GM12878 (cell line): ENCODE results near the gene TSPAN11. TPM values are rescaled to one million over a fixed set of nuclear protein-coding genes. Genes with fewer than 3 reads are reported as not detected.

Source experiments
- ATAC-seq: fragments of 200-7000 bp; cut with Tn5 transposase; 3 replicates; pipeline ENCODE4 v1.9.1; 2020; ENCODE audit warnings: mild to moderate bottlenecking, moderate library complexity
- BruUV-seq: library from RNA; stranded (reverse); fragments of 400-500 nt; replicated peaks from 2 replicates; lab custom pipeline; 2021; lab: Mats Ljungman, UMichigan
- CTCF ChIA-PET: fragments of 300-600 bp; sonication (Branson Sonifier 250); formaldehyde crosslinking; extraction: SDS; loops from one replicate; lab custom pipeline; 2021; ENCODE audit warnings: inconsistent platforms; lab: Yijun Ruan, JAX
- POLR2A ChIA-PET: fragments of 350-600 bp; formaldehyde crosslinking; extraction: SDS; loops from one replicate; lab custom pipeline; 2021; ENCODE audit warnings: inconsistent platforms; lab: Charles Lee
- RAD21 ChIA-PET: fragments of 300-600 bp; sonication (Branson Sonifier 250); formaldehyde crosslinking; loops from one replicate; lab custom pipeline; 2023; ENCODE audit warnings: antibody characterized with exemption; ENCODE audit not compliant: unreplicated experiment; lab: Charles Lee
- SMC1A ChIA-PET: fragments of 300-600 bp; sonication (Branson Sonifier 250); formaldehyde crosslinking; loops from one replicate; lab custom pipeline; 2023; ENCODE audit not compliant: unreplicated experiment, uncharacterized antibody; lab: Charles Lee
- DNase-seq: peaks from one replicate; pipeline ENCODE4 v3.0.0-alpha.2; 2011; ENCODE audit warnings: low read depth, low spot score
- FAIRE-seq: peaks from 3 replicates; lab custom pipeline; 2011; peaks lifted over from hg19 to GRCh38; lab: Jason Lieb, UNC
- H2AFZ ChIP-seq: 2 replicates; pipeline ENCODE4 v1.6.0; 2011; ENCODE audit warnings: low read depth, low read length, control low read depth; ENCODE audit not compliant: control insufficient read depth
- H3K27ac ChIP-seq: 2 replicates; pipeline ENCODE4 v1.5.1; 2011; ENCODE audit warnings: control low read depth; ENCODE audit not compliant: control insufficient read depth, insufficient read depth
- H3K27me3 ChIP-seq, 2 experiments: replicated peaks in 1 of 2; 2 replicates each; pipeline versions ENCODE4 v1.6.0 to v1.6.1; 2011; ENCODE audit warnings: low read length in 1 of 2; ENCODE audit not compliant: control insufficient read depth in 2 of 2, insufficient read depth in 2 of 2
- H3K36me3 ChIP-seq, 2 experiments: 2 replicates each; pipeline ENCODE4 v1.5.1; 2011; ENCODE audit warnings: low read length in 1 of 2; ENCODE audit not compliant: control insufficient read depth in 2 of 2, insufficient read depth in 2 of 2
- H3K4me1 ChIP-seq: 2 replicates; pipeline ENCODE4 v1.6.1; 2011; ENCODE audit warnings: mild to moderate bottlenecking, low read length, moderate library complexity, mixed read lengths; ENCODE audit not compliant: control insufficient read depth, insufficient read depth
- H3K4me2 ChIP-seq: 2 replicates; pipeline ENCODE4 v1.6.0; 2011; ENCODE audit warnings: control low read depth; ENCODE audit not compliant: control insufficient read depth, insufficient read depth
- H3K4me3 ChIP-seq: fragments of 200-600 bp; sonication (generic); 2 replicates; pipeline ENCODE4 v1.5.1; 2016
- H3K79me2 ChIP-seq: 2 replicates; pipeline ENCODE4 v1.6.0; 2011; ENCODE audit warnings: low read length; ENCODE audit not compliant: control insufficient read depth, insufficient read depth
- H3K9ac ChIP-seq: 2 replicates; pipeline ENCODE4 v1.8.0; 2011; ENCODE audit warnings: low read length, control low read depth, mixed read lengths; ENCODE audit not compliant: control insufficient read depth, insufficient read depth
- H3K9me3 ChIP-seq: replicated peaks from 3 replicates; pipeline ENCODE4 v1.5.1; 2011; ENCODE audit warnings: mild to moderate bottlenecking, low read length; ENCODE audit not compliant: control insufficient read depth, insufficient read depth
- H4K20me1 ChIP-seq: 2 replicates; pipeline ENCODE4 v1.6.0; 2011; ENCODE audit not compliant: control insufficient read depth, insufficient read depth
- BRCA1 ChIP-seq: IDR thresholded peaks from 2 replicates; pipeline ENCODE4 v1.6.1; 2011; ENCODE audit warnings: low read depth, low read length, improper control_type of control experiment
- EP300 ChIP-seq, 2 experiments: fragments of 150-350 bp in 1 of 2; IDR thresholded peaks; 2 replicates each; pipeline ENCODE4 v1.6.1; 2011 to 2012; ENCODE audit warnings: low read depth in 2 of 2, low read length in 2 of 2, borderline replicate concordance in 1 of 2, improper control_type of control experiment in 1 of 2, inconsistent platforms in 1 of 2; ENCODE audit not compliant: control insufficient read depth in 1 of 2
- MYC ChIP-seq: IDR thresholded peaks from 2 replicates; pipeline ENCODE4 v1.6.1; 2011; ENCODE audit warnings: mild to moderate bottlenecking, low read length, moderate library complexity, inconsistent platforms; ENCODE audit not compliant: insufficient read depth, insufficient replicate concordance, insufficient read length, severe bottlenecking
- NRF1 ChIP-seq: conservative IDR thresholded peaks from 2 replicates; pipeline ENCODE4 v1.6.1; 2011; ENCODE audit warnings: mild to moderate bottlenecking, low read depth, low read length, improper control_type of control experiment
- PAX5 ChIP-seq: IDR thresholded peaks from 2 replicates; pipeline ENCODE4 v1.6.1; 2011; ENCODE audit warnings: low read depth, low read length, borderline replicate concordance
- PML ChIP-seq: IDR thresholded peaks from 2 replicates; pipeline ENCODE4 v1.6.1; 2012; ENCODE audit warnings: low read length, inconsistent platforms
- POLR2AphosphoS2 ChIP-seq: IDR thresholded peaks from 2 replicates; pipeline ENCODE4 v1.6.1; 2011; ENCODE audit warnings: low read depth, mild to moderate bottlenecking, low read length, improper control_type of control experiment, moderate library complexity
- TARDBP ChIP-seq: IDR thresholded peaks from 2 replicates; pipeline ENCODE4 v1.6.1; 2016; ENCODE audit warnings: borderline replicate concordance
- WRNIP1 ChIP-seq: IDR thresholded peaks from 2 replicates; pipeline ENCODE4 v1.6.1; 2011; ENCODE audit warnings: low read depth, low read length, improper control_type of control experiment, borderline replicate concordance
- ZBED1 ChIP-seq: IDR thresholded peaks from 2 replicates; pipeline ENCODE4 v1.6.1; 2016; ENCODE audit warnings: borderline replicate concordance
- ZZZ3 ChIP-seq: IDR thresholded peaks from 2 replicates; pipeline ENCODE4 v1.6.1; 2011; ENCODE audit warnings: low read depth; ENCODE audit not compliant: control insufficient read depth, insufficient read length
- WGBS: methylation state at CpG from one replicate; pipeline ENCODE4 v1.1.6; 2016; ENCODE audit warnings: low lambda C conversion rate; ENCODE audit not compliant: insufficient replicate concordance, insufficient coverage; ENCODE audit errors: missing lambda C conversion rate; 5-methylcytosine and 5-hydroxymethylcytosine counted together
- in situ Hi-C: fragments of 300-500 bp; cut with MboI; formaldehyde crosslinking; loops from 9 replicates; pipeline ENCODE4 v1.14.3; 2018; ENCODE audit warnings: mixed read lengths
- intact Hi-C: fragments of 100-400 bp; cut with micrococcal nuclease; formaldehyde crosslinking; loops from one replicate; pipeline ENCODE4 v1.14.2; 2022; ENCODE audit not compliant: unreplicated experiment
- polyA plus RNA-seq, 11 experiments: library from polyadenylated mRNA; depleted of rRNA in 4 of 11; unstranded in 6 of 11; stranded (reverse) in 5 of 11; fragments of >200 nt; fragmentation: Nextera tagmentation in 4 of 11; fragmentation: Illumina TruSeq in 1 of 11; extraction: Ambion mirVana in 4 of 11; extraction: Trizol in 1 of 11; gene quantifications; 1 replicate in 1 of 11; 2 replicates in 10 of 11; pipeline versions ENCODE4 v1.2.1 to v1.2.3, GENCODE V29; 2011 to 2016; ENCODE audit warnings: inconsistent platforms in 2 of 11, missing spikeins in 2 of 11, low read depth in 1 of 11
- total RNA-seq, 4 experiments: library from RNA; depleted of rRNA in 3 of 4; stranded (reverse); fragments of >200 nt in 3 of 4; fragmentation: Illumina TruSeq in 1 of 4; extraction: Trizol in 1 of 4; gene quantifications; 2 replicates each; pipeline versions ENCODE4 v1.2.1 to v1.2.3, GENCODE V29; 2013 to 2021
- TF ChIP-seq, protein P1 (sequence below): fragments of 450-650 bp; IDR thresholded peaks from 2 replicates; pipeline ENCODE4 v1.6.1; 2017; ENCODE audit warnings: mild to moderate bottlenecking, moderate library complexity

The TSPAN11 gene
- total and polyA plus RNA-seq, 10 of the 15 experiments (the other 5 are each of a cell fraction or from before 2014, with no cell fraction given) = under 0.01 to 0.27 (median 0.04) TPM; not detected in 6

DNA sequence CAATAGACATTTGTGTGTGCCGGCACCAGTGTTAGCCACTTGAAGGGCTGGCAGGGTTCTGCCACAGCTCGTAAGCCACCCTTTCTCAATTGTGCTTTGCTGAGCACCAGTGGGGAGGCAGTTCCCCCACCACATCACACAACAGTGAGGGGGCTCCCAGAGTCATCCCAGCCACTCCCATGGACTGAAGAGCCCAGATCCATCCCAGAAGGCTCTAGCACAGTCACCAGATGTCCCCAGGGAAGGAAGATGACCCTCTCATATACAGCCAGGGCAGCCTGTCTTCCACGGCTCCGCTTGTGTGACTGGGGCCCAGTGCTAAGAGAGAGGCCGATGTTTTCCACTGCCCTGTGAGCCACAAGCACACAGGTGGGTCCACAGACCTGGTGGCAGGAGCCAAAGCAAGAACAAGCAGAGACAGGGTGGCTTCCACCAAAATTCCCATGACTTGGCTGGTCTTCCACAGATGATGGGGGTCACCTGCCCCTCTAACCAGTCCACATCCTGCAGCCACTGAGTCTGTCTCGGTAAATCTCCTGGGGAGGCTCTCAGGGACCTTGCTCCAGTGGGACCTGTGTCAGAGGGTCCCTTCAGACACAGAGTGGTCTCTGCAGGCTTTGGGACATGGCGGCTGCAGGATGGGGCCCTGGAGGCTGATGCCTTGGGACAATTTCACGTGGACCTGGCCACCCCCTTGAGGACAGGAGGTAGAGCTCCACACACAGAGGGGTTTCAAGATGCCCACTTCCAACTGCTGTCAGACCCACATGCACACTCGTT, 75.2 kb downstream of the TSPAN11 start:
- BruUV-seq = no TSS peak
- no peak overlapping the region for H3K4me3 ChIP-seq
- no peak overlapping the region for H3K27ac ChIP-seq
- POLR2A ChIA-PET = no interaction called here
- ATAC-seq (no peak), DNase-seq (no peak), FAIRE-seq (no peak)
- SMC1A ChIA-PET = no interaction called here
- H3K9ac ChIP-seq = no peak overlapping the region
- H4K20me1 ChIP-seq = no peaks in the 10 kb centered on the region
- TF ChIP-seq, protein P1, sequence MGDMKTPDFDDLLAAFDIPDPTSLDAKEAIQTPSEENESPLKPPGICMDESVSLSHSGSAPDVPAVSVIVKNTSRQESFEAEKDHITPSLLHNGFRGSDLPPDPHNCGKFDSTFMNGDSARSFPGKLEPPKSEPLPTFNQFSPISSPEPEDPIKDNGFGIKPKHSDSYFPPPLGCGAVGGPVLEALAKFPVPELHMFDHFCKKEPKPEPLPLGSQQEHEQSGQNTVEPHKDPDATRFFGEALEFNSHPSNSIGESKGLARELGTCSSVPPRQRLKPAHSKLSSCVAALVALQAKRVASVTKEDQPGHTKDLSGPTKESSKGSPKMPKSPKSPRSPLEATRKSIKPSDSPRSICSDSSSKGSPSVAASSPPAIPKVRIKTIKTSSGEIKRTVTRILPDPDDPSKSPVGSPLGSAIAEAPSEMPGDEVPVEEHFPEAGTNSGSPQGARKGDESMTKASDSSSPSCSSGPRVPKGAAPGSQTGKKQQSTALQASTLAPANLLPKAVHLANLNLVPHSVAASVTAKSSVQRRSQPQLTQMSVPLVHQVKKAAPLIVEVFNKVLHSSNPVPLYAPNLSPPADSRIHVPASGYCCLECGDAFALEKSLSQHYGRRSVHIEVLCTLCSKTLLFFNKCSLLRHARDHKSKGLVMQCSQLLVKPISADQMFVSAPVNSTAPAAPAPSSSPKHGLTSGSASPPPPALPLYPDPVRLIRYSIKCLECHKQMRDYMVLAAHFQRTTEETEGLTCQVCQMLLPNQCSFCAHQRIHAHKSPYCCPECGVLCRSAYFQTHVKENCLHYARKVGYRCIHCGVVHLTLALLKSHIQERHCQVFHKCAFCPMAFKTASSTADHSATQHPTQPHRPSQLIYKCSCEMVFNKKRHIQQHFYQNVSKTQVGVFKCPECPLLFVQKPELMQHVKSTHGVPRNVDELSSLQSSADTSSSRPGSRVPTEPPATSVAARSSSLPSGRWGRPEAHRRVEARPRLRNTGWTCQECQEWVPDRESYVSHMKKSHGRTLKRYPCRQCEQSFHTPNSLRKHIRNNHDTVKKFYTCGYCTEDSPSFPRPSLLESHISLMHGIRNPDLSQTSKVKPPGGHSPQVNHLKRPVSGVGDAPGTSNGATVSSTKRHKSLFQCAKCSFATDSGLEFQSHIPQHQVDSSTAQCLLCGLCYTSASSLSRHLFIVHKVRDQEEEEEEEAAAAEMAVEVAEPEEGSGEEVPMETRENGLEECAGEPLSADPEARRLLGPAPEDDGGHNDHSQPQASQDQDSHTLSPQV = no peak
- TF ChIP-seq POLR2AphosphoS2 (no peak), PAX5 (no peak), WRNIP1 (no peak), MYC (no peak), EP300 (IDR thresholded peaks at IDR 0.05; ENCODE audit: borderline replicate concordance in 1 of 2, control insufficient read depth in 1 of 2, low read depth in 2 of 2, low read length in 2 of 2) (no peak), PML (no peak), NRF1 (no peak), ZBED1 (no peak), BRCA1 (no peak), ZZZ3 (no peak), TARDBP (no peak)
- H3K36me3 ChIP-seq = no peaks in the 10 kb centered on the region
- H3K9me3 ChIP-seq = no peaks in the 10 kb centered on the region
- no peak overlapping the region for H3K4me2 ChIP-seq
- H3K4me1 ChIP-seq = no peaks in the 10 kb centered on the region
- in situ Hi-C loops = no loop called here
- RAD21 ChIA-PET = interaction anchor here (1.0 kb wide), 1 partner anchor 10 kb away, joined by 4 read pairs; no protein-coding TSS in a partner anchor
- 44% methylated on average over 9 of the region's 9 CpGs for whole genome bisulfite sequencing
- H2AFZ ChIP-seq = no peak overlapping the region
- H3K79me2 ChIP-seq = no peaks in the 10 kb centered on the region
- CTCF ChIA-PET = interaction anchor here (0.6 kb wide), 1 partner anchor 40 kb away, joined by 3 read pairs; no protein-coding TSS in a partner anchor
- no peaks in the 10 kb centered on the region; a peak in 1 of 4 replicates for H3K27me3 ChIP-seq
- intact Hi-C loops = no loop called here
